Stimulated activated naive CD4-positive, alpha-beta T cell treated with Interleukin-2 at 50 U/mL for 16 hours (primary cell): ENCODE results near the gene TRPM3.
"Not testable (repeated sequence)": the region's sequence is repeated elsewhere in the genome, so short reads cannot be mapped to it uniquely, and the experiment has no call there.

Experiments
- DNase-seq: peaks from one replicate; lab custom pipeline; 2025; lab: John Stamatoyannopoulos, UW

TRPM3 gene

DNA sequence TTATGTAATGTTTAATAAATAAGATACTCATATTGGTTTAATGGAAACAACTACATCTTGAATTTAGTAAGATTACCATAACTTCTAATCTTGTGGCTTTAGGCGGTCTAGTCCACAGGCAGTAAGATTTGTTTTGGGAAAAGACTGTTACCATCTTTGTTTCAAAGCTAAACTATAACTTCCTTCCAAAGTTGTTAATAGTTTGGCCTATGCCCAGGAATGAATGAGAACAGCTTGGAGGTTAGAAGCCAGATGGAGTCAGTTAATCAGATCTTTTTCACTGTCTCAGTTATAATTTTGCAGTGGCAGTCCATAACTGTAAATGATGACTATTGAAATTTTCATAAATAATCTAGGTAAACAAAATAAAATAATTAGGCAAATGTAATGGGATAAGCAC lies 465.1 kb downstream of the TRPM3 start:
- DNase-seq, result no peak

DNA sequence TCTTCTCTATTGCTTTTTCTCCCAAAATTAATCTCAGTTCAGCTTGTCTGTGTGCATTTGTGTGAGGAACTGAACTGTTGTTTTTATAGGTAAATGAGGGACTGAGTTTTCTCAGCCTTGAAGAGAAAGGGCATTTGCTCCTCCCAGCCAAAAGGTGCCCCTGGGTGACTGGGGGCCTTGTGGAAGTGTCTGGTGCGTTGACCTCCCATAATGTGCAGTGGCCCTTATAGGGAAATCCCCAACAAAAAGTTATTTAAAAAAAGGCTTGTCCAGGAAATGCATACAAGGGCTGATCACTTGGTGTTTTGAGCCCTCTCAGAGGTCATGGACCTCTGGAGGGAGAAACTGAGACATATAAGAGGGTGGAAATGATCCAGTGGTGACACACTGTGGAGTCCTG lies 467.3 kb downstream of the TRPM3 start:
- no peak for DNase-seq

DNA sequence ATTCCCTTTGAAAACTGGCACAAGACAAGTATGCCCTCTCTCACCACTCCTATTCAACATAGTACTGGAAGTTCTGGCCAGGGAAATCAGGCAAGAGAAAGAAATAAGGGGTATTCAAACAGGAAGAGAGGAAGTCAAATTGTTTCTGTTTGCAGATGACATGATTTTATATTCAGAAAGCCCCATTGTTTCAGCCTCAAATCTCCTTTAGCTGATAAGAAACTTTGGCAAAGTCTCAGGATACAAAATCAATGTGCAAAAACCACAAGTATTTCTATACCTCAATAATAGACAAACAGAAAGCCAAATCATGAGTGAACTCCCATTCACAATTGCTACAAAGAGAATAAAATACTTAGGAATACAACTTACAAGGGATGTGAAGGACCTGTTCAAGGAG lies 476.8 kb downstream of the TRPM3 start:
- DNase-seq, result not testable (repeated sequence)

DNA sequence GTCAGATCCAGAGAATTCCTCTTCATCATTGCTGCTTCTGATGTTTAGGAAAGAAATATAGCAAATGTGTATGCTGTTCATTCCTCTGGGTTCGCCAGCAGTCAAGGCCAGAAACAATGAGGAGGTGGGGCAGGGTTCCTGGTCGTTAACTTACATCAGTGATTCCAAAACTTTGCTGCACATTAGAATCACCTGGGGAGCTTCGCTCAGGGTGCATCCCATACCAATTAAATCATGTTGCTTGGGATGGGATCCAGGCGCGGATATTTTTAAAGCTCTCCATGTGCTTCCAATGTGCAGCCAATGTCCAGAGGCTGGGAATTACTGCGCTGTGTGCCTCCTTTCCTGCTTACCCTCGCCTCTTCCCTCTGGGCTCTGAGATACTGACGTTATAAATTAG lies 479.1 kb downstream of the TRPM3 start:
- no peak for DNase-seq

DNA sequence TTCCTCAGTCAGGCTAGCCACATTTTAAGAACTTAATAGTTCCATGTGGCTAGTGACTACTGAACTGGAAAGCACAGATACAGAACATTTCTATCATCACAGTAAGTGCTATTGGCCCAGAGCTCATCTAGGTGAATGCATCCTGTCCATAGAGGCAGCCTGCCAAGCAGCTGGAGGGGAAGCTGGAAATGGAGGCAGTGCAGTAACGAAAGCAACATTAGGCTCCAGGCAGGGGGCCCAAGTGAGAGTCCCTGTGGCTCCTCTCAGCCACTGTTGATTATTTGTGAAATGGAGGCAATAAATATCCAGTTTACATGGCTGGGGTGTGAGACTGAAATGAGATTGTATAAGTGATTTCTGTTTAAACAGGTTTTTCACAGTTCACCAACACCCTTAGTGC lies 479.8 kb downstream of the TRPM3 start:
- DNase-seq, result no peak

DNA sequence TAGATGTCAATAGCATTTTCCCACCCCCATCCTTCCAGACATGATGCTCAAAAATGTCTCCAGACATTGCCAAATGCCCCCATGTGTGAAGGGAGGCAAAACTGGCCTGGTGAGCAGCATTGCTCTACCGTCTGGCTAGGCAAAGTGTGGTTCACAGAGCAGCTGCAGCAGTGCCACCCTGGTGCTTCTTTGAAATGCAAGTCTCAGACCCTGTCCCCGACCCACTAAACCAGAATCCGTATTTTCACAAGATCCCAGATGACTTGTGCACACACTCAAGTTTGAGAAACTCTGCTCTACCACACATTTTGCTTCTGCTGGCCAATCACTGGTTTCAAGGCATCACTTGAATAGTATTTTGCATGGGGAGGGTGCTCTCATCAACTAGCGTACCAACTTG lies 480.4 kb downstream of the TRPM3 start:
- DNase-seq, result no peak

DNA sequence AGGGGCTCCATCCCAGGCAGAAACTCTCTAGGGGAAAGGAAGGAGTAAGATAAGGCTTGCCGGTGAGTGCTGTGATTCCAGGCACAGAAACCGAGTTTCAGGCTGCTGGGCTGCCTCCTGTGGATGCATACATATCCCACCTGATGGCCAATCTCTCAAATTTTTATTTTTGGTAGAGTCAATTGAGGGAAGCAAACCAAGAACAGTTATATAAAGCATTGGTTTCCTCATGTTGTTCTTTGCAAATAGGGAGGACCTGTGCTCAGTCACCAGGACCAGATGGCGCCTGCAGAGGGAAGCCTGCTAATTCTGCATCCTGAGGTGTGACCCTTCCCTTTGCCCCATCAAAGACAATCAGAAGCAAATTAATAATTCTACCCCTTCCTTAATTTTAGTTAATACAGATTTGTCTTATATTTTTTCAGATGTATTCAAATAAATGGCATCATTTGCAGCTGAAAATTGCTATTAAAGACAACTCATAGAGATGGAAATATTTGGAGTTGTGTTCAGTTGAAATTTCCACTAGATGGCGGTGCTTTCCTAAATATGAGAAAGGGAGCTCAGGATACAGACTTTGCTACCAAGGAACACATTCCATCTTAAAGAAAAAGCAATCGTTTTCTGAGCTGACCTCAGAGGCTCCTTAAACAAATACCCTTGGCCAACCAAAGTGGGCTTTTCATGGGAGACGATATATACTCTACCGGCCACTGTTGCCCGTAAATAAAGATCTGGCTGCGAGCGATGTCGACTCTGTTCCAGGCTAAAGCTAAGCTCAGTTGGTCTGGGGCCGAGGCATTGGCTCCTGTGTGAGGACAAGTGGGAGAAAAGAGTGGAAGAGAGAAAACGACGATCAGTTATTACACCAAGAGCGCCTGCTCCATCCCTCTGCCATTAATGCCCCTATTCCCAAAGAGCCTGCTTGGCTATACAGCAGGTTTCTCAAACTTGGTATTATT lies 481.3 kb downstream of the TRPM3 start:
- no peak for DNase-seq

DNA sequence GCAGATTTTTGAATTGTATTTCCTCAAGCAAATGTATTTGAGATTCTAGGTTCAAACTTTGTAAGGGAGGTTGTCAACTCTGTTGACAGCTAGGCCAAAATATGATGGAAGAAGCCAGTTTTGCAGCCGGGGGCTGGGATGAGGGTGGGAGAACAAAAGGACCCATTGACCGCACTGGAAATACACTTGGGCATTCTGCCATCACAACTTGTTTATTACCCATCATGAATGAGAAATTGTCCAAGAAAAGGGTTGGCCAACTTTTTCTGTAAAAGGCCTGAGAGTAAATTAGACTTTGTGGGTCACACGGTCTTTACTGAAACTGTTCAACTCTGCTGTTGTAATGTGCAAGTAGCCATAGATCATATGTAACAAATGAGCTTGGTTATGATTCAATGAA lies 485.6 kb downstream of the TRPM3 start:
- no peak for DNase-seq

DNA sequence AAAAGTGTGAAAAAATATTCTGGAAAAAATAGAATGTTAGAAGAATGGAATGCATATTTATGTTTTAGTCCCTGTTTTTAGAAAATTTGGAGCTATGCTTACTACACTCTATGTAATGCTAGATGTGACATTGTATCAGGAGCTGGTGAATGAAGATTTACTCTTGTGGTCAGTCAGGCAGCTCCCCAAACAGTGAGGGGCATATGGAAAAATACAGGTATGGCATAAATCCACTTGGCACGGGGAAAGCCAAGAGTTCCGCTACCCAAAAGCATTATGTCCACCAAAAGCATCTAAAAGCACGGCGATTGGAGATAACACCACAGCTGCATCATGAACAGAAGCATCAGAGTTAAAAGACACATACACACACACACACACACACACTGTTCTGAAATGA lies 486.7 kb downstream of the TRPM3 start:
- no peak for DNase-seq

DNA sequence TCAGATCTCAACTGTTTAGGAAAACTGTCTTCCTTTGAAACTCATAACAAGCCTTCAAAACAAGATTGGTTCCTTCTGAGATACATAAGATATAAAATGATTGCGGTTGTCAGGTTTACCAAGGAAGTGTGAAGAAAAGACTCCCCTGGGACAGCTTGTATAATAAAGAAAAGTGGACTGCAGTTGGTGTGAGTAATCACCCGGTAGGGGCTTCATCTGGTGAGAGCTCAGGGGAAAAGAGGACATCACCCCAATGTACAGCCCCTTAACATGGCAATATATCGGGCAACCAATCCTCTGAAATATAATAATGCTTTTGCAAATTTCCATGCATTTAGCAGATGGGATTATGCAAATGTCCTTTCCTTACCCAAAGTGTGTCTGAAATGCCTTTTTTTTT lies 490.4 kb downstream of the TRPM3 start:
- no peak for DNase-seq

DNA sequence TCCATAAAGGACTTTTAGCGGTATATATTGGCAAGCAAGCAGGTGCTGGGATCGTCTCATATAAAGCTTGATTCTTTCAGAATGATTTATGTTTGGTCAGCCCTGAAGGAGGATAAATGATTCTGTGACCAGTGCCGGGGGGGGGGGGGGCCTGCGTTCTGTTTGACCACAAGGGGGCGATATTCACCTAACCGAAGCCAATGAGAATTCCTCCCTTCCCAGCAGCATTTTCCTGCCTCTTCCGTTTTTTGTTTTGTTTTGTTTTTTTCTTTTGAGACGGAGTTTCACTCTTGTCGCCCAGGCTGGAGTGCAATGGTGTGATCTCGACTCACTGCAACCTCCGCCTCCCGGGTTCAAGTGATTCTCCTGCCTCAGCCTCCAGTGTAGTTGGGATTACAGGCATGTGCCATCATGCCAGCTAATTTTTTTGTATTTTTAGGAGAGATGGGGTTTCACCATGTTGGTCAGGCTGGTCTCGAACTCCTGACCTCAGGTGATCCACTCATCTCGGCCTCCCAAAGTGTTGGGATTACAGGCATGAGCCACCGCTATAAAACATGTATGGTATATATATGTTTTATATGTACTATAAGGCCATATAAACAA lies 492.2 kb downstream of the TRPM3 start:
- not testable (repeated sequence) for DNase-seq

DNA sequence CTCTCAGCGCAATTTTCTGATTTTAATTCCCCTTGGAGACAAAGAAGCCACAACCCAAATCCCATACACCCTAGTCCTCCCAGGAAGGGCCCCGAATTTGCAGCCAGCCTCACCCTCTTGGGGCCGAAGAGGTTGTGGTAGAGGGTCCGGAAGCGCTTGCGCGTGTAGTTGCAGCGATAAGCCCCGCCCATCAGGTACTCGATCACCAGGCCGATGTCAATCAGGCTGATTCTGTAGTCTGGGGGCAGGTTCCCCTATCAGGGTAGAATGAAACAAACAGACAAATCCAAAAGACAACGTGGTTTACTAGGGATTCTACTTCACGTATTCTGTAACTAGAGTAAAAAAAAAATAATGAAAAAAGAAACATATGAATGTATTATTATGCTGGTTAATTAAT lies 496.3 kb downstream of the TRPM3 start:
- DNase-seq, result no peak

DNA sequence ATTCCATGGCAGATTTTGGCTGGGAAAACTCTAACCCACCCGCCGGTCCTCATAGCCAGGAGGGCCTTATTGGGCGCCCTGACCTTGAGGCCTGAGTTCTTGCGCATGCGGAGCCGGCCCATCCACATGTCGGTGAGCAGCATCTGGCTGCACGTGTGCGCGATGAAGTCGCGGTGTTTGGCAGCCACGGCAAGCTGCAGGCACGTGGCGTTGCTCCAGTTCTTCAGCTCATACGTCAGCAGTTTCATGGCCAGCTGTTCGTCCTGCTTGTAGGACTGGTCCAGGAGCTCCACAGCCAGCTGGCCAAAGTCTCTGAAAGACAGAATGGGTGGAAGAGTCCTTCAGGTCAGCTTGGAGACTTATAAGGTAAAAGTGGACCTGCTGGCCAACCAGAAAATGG lies 502.6 kb downstream of the TRPM3 start:
- no peak for DNase-seq

DNA sequence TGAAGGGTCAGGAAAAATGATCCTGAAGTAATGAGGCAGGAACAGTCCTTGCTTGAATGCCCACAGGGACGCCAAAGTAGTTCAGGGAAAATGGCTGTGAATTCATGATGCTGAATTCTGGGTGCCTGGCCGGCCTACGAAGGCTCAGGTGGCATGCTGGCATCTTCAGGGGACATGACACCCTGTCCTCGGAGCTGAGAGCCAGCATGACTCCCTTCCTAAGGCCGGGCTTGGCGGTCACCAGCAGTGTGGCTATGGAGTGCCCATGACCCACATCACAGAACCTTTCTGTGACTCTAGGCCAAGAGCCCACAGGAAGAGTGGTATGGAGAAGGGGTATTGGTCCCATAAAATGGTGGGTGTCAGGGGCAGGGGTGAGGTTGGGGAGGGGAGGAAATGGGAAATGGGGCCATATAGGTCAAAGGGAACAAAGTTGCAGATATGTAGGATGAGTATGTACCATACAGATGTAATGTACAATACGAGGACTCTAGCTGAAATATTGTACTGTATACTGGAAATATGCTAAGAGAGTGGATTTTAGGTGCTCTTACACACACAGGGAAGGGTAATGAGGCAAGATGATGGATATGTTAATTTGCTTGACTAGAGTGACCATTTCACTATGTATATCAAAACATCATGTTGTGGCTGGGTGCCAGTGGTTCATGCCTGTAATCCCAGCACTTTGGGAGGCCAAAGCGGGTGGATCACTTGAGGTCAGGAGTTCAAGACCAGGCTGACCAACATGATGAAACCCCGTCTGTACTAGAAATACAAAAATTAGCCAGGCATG lies 504.2 kb downstream of the TRPM3 start:
- no peak for DNase-seq

DNA sequence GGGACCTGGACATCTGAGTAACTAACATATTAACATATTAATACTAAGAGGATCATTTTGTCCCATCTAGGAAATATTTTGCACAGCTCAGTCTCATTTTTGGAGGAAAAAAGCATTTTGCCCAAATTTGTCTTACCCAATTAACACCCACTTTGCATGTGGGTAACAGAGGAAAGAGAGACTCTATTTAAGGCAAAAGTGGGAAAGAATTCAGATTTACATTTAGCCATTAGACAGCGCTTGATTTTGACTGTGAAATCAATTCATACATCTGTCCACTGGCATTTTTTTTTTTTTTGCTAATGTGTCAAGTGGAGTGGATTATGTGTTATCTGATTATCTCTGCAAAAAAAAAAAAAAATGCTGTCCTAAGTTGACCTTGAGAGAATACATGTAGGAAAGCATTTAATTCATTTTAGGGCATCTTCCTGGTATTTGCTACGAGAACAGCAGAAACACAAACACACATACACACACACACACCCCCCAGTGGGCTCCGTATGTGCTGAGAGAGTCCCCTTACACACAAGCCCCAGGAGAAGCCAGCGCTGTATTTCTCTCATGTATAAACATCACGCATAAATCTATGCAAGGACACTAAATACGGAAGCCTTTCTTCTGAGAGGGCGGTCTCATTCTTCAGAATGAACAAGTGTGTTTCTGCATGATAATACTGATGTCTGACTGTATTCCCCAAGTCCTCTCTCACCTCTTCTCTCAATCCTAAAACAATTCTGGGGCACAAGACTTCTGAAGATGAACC lies 505.0 kb downstream of the TRPM3 start:
- no peak for DNase-seq

DNA sequence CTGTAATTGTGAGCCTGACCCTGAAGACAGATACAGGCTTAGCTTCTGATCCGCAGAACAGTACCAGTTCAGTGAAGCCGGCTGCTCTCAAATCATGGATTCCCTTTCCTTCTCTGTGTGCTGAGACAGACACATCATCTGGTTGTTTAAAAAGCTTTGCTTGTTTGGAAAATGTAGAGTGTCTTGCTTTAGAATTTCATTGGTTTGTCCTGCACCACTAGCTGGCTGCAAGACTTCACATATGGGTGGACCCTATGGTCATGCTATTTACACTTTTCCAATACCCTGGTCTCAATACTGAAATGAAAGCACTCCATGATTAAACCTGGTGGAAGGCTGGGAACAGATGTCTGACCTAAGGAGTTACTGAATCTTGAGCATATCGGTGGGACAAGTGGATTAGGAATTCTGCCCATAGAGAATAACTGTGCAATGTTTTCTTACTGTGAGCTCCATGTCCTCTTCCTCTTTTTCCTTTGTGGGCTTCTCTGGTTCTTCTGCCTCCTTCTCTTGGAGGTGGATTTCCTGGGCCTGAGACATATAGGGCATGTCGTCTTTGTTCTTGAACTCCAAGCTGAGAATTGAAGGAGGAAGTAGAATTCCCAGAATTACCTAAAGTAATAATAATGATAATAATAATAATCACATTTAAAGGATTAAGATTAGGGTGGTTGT lies 505.8 kb downstream of the TRPM3 start:
- DNase-seq, result no peak

DNA sequence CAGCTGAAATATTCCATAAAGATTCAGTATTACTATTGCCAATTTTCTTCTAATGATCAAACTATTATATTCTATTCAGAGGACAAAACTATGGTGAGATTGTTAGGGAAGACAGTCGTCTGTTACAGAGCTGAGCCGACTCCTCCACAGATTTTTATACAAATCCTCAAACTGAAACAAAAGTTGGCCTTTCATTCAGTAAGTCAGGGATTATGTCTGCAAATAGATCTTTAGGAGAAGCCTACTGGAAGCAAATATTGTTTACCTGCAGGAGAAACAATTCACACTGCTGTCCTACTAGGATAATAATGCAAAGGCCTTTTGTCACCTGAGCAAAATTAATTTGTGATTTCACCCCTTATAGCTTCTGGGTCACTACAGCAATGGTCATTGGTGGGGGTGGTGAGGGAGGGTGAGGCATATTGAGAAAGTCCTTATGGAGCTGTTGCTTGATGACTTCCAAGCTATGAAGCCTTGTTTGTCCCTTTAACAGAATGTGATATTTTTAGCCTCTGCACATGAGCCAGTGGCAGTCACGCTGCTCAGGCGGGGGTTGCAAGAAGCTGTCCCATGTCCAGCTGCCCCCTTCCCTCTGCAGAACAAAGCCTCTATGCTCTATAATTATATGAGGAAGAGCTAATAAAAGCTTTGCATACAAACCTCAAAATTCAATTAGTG lies 506.5 kb downstream of the TRPM3 start:
- no peak for DNase-seq

DNA sequence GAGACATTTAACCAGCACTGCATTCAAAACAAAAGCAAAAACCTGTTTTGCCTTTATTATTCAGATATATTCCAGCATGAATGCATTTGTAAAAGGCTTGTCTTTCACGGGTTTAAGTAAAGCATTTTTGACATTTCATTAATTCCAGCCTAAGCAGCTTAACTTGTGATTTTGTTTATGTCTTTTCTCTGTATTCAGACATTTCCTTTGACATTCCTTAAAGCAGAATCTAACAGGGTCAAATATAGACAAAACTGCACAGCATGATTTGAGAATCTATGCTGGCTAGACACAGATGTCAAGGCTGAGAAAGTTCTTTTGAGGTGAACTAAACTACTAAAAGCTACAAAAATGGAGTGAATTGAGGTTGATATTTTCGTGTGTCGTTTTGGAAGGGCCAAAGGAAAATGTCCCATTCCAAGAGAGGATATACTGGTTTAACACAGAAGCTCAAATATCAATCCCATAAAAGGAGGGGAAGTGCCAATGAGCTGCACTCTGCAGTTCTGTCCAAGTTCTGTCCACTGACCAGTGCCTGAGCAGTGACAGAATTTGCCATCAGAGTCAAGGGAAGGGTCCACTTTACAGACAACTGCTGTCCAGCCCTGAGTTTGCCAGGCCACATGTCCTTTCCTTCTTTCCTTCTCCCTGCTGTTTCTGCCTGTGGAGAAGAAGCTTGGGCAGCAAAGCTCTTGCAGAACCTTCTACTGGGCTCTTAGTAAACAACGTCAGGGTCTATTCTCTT lies 508.2 kb downstream of the TRPM3 start:
- DNase-seq, result no peak

DNA sequence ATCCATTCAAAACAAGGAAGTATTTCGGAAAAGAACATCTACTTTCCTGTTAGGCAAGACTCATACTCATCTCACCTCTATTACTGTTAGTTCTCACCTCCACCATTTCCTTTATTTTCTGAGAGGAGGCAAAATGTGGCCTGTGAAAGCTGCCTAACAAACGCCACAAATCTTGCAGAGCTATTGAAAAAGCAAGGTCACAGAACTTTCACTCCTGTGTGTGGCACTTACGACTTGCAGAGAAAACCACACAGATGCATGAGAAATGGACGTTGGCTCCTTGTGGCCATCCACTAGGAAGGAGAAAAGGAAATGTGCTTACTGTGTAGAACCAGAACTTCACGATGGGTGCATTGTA lies 511.2 kb downstream of the TRPM3 start:
- DNase-seq, result no peak
